Measurements from ENCODE around the gene BCL2L12. TPM values are rescaled to one million over a fixed set of nuclear protein-coding genes. Genes with fewer than 3 reads are reported as not detected.

The BCL2L12 gene
- total and polyA plus RNA-seq, 2 of the 13 experiments (the other 11 are each of a cell fraction or from before 2014, with no cell fraction given): 26.8 to 40.8 TPM

- no peak for TF ChIP-seq ZNF275 (CRISPR knock-in tag; IDR thresholded peaks at IDR 0.05; ENCODE audit: borderline replicate concordance)
- TF ChIP-seq SOX5 (CRISPR knock-in tag; IDR thresholded peaks at IDR 0.05; ENCODE audit: borderline replicate concordance): no peak
- TF ChIP-seq, protein P1, sequence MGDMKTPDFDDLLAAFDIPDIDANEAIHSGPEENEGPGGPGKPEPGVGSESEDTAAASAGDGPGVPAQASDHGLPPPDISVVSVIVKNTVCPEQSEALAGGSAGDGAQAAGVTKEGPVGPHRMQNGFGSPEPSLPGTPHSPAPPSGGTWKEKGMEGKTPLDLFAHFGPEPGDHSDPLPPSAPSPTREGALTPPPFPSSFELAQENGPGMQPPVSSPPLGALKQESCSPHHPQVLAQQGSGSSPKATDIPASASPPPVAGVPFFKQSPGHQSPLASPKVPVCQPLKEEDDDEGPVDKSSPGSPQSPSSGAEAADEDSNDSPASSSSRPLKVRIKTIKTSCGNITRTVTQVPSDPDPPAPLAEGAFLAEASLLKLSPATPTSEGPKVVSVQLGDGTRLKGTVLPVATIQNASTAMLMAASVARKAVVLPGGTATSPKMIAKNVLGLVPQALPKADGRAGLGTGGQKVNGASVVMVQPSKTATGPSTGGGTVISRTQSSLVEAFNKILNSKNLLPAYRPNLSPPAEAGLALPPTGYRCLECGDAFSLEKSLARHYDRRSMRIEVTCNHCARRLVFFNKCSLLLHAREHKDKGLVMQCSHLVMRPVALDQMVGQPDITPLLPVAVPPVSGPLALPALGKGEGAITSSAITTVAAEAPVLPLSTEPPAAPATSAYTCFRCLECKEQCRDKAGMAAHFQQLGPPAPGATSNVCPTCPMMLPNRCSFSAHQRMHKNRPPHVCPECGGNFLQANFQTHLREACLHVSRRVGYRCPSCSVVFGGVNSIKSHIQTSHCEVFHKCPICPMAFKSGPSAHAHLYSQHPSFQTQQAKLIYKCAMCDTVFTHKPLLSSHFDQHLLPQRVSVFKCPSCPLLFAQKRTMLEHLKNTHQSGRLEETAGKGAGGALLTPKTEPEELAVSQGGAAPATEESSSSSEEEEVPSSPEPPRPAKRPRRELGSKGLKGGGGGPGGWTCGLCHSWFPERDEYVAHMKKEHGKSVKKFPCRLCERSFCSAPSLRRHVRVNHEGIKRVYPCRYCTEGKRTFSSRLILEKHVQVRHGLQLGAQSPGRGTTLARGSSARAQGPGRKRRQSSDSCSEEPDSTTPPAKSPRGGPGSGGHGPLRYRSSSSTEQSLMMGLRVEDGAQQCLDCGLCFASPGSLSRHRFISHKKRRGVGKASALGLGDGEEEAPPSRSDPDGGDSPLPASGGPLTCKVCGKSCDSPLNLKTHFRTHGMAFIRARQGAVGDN (CRISPR knock-in tag; IDR thresholded peaks at IDR 0.05): peak; percentile 57; the same call in 1 of the 2 replicates
- TF ChIP-seq ZFP91 (CRISPR knock-in tag; IDR thresholded peaks at IDR 0.05; ENCODE audit: borderline replicate concordance): peak; percentile 56; the same call in 1 of the 2 replicates
- 0 out of 2 replicates have a peak, but pooled peaks have one; percentile 37 for TF ChIP-seq ZBTB37 (CRISPR knock-in tag; IDR thresholded peaks at IDR 0.05)
- no peak for TF ChIP-seq ZNF10 (CRISPR knock-in tag; IDR thresholded peaks at IDR 0.05; ENCODE audit: borderline replicate concordance, low read depth)
- 0 out of 2 replicates have a peak, but pooled peaks have one; percentile 31 for TF ChIP-seq ZNF83 (CRISPR knock-in tag; IDR thresholded peaks at IDR 0.05; ENCODE audit: borderline replicate concordance)
- no peak for TF ChIP-seq KAT7 (CRISPR knock-in tag; IDR thresholded peaks at IDR 0.05; ENCODE audit: borderline replicate concordance)
- TF ChIP-seq SPEN (CRISPR knock-in tag; IDR thresholded peaks at IDR 0.05; ENCODE audit: low read depth): peak; percentile 79
Observed at GRCh38 chr19:49665351-49666119, at the start of gene BCL2L12, which contains the start of gene IRF3 (continued).

Measured in HepG2 (cell line).